NCI-H510A treated with DMSO at 0.1 percent for 48 hours (cell line): Measurements from ENCODE around the gene AGER.
"Not testable (repeated sequence)": the region's sequence is repeated elsewhere in the genome, so short reads cannot be mapped to it uniquely, and the experiment has no call there.

Experiments
- DNase-seq: peaks from one replicate; lab custom pipeline; 2025; lab: John Stamatoyannopoulos, UW

AGER gene

DNA sequence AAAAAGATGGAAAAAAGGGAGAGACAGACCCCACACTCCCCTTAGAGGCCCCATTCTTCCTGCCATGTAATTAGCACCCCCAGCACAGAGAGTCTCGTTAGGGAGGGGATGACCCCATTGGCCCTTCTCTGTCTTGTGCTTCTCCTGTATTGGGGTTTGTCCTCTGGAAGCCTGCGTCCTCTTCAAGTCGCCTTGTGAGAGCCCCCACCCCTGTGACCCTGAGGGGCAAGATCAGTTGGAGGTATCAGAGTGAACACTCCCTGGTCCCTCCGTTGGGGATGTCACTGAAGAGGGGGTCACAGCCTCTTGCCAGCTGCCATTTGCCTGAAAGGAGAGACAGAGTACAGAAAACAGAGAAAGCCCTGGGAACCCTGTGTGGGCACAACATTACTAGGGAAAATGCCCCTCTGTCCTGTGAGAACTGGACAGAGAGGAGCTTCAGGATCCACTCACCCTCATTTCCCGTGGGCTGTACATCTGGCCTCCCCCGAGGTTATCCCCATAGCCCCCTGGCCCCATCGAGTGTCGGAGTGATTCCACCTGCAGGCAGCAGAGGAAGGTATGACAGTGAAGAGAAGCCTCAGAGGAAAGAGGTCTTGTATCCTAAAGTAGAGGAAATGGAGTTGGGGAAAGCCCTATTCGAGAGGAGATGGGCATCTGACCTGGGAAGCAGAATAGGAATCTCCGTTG is 2.2 kb upstream of the AGER start:
- not testable (repeated sequence) for DNase-seq

DNA sequence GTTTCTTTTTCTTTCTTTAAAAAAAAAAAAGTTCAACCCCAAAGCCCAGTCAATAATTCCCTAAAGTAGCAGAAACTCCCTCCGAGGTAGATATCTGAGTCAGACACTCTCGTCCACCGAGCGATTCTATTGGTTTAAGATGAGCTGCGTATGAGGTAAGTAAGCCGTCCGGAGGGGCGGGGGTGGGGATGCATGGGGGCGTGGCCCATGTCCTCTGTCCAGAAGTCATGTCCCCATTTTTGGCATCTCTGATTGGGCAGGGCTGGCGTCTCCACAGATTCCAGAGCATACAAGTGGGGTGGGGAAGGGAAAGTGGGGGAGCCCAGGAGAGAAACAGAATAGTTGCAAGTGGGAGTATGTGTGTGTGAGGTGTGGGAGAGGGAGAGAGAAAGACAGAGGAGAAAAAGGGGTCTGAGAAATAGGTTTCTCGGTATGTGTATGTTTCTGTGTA is 1.7 kb upstream of the AGER start:
- DNase-seq: peak; percentile 40

DNA sequence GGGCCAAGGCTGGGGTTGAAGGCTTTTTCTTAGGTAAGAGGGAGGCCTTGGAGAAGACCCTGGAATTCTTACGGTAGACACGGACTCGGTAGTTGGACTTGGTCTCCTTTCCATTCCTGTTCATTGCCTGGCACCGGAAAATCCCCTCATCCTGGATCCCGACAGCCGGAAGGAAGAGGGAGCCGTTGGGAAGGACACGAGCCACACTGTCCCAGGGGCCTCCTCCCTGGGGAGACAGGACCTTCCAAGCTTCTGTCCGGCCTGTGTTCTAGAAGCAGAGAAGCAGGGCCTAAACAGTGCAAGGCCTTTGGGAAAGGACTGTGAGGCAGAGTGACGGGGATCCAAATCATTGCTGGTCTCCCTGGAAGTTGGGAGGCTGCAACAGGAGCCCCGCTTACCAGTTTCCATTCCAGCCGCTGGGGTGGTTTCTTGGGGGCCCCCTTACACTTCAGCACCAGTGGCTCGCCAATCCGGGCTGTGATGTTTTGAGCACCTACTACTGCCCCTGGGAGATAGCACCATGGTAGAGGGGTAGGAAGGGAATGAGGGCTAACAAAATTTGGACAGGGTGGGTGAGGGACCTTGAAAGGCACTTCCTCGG is 470 bp downstream of the AGER start:
- DNase-seq: no peak

DNA sequence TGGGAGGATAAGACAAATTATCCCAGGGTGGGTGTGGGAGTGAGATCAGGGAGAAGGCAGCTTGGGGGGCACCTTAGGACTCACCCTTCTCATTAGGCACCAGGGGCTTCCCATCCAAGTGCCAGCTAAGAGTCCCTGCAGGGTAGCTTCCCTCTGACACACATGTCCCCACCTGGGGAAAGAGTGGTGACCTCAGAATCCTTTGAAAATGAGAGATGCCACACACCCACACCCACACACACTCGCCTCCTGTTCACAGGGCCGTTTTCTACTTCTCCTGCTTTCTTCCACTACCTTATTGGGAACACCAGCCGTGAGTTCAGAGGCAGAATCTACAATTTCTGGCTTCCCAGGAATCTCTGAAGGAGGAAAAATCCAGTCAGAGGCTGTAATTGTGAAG is 1.0 kb downstream of the AGER start:
- DNase-seq: no peak

DNA sequence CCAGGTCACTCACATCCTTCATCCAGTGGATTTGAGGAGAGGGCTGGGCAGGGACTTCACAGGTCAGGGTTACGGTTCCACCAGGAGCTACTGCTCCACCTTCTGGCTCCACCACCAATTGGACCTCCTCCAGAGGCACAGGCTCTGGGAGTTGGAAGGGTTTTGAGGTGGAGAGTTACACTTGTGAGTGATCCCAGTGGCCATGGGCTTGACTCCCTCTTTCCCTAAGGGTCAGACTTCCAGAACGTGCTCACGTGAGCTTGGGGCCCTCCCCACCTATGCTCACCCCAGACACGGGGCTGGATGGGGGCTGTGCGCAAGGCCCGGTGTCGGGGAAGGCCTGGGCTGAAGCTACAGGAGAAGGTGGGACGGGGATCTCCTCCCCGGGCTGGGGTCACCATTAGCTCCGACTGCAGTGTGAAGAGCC is 1.5 kb downstream of the AGER start:
- DNase-seq: no peak

DNA sequence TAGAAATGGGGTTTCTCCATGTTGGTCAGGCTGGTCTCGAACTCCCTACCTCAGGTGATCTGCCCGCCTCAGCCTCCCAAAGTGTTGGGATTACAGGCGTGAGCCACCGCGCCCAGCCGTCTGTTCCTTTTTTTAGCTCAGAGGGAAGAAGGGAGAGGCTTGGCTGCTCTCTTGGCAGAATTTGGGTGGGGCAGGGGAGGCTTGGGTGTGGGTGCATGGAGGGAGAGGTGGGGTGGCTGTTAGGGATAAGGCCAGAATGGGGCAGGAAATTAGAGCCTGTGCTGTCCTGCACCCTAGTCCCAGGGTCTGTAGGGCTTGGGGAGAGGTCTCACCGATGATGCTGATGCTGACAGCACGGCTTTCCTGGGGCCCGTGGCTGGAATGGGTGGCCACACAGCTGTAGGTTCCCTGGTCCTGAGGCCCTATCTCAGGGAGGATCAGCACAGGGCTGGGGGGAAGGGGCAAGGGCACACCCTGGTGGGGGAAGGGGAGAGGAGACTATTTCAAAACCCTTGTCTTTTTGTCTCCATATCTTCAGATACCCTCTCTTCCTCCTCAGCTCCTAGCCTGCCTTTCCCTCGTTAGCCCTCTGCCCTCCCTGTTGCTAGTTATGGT is 2.0 kb downstream of the AGER start:
- no peak for DNase-seq

DNA sequence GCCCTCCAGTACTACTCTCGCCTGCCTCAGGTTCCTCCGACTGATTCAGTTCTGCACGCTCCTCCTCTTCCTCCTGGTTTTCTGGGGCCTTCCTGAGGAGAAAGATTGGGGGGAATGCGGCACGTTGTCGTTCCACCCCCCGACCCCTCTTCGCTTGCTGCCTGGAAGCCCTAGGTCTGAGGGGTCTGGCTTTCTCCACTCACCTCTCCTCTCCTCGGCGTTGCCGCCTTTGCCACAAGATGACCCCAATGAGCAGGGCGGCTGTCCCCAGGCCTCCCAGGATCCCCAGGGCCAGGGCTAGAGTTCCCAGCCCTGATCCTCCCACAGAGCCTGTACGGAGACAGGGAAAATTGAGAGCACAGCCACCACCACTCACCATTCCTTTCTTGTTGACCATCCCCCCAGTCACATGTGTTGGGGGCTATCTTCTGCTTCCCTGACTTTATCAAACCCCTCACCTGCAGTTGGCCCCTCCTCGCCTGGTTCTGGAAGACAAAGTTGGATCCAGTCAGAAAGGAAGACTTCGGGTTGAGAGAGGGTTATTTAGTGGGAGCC is 2.8 kb downstream of the AGER start:
- DNase-seq: no peak

DNA sequence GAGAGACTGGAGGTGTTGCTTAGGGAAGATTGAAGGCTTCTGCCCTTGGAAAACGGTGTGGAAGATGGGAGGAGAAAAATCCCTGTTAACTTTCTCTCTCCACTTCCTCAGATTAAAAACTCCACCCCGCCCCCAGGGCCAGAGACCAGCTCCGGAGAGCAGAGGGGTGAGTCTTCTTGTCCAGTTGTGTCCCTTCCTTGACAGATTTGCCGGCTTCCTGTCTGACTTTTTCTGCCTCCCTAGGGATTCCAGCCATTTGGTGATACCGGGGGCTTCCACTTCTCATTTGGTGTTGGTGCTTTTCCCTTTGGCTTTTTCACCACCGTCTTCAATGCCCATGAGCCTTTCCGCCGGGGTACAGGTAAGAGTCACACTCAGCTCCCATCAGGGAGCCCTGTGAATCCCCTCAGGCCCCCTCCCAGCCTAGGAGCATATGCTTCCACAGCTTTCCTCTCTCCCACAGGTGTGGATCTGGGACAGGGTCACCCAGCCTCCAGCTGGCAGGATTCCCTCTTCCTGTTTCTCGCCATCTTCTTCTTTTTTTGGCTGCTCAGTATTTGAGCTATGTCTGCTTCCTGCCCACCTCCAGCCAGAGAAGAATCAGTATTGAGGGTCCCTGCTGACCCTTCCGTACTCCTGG is 4.2 kb downstream of the AGER start:
- DNase-seq: no peak

DNA sequence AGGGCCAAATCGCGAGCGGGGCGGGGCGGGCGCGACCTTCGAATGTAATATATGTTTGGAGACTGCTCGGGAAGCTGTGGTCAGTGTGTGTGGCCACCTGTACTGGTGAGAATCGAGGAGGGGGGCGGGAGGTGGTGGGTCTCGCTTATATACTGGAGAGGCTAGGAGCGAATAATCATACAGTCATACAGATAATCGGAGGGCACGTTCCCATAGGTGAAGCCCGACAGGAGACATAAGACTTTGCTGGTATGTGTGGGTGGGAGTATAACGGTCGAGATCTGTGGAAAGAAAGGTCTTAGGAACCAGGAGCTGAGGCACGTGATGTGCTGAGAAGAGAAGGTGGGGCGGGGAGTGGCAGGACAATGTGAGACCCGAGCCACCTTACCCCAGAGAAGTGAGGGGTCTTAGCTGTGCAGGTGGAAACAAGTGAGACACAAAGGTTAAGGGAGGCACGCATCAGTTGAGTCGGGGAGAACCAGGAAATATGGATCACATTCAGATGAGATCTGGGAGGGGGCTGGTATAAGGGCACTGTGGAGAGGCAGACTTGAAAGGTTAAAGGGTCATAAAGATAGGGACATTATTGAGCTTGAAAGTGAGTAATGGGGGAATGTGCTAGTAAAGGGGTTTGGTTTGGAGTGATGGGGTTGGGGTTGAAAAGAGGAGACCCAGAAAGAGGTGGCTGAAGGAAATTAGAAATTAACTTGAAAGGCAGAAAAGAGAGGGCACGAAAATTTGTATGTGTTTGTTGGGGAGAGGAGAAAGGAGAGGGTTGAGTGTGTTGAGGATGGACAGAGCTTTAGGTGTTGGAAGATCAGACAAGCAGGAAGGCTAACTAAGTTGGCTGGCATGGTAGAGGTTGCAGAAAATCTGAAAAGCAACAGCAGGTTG is 5.3 kb downstream of the AGER start:
- DNase-seq: peak; percentile 22

DNA sequence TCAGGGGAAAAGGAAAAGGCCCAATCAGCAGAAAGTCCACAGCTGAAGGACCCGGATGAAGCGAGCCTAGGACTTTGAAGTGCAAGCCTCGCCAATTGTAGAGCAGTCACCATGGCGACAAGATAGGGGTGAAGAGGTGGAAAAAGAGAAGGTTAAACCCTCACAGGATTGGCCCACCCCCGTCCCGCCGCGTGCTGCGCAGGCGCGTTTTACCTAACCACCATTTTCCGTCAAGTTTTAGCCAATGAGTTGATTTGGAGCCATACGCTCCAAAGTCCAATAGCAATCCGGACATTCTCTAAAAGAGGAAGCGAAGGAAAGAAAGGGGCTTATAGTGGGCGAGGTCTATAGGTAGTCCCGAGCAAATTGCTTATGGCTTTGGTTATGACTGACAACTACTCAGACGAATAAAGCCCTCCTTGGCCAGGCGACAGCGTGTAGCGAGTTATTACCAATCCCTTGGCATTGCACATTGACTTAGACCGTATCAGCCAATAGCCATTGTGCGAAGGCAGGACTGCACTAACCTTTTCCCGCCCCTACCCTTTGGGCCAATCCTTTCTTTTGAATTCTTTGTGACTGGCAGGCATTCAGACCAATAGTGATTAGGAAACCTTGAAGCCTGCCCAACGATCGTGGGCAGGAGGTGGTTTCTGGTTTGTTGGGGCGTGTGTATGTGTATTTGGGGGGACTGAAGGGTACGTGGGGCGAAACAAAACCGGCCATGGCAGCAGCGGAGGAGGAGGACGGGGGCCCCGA is 6.1 kb downstream of the AGER start, which contains the start of gene RNF5:
TSS of gene RNF5 (plus strand) at position 618 of the 759 bp plus-strand sequence. CDS start at position 725, 107 bp downstream.
- DNase-seq: peak; percentile 100

DNA sequence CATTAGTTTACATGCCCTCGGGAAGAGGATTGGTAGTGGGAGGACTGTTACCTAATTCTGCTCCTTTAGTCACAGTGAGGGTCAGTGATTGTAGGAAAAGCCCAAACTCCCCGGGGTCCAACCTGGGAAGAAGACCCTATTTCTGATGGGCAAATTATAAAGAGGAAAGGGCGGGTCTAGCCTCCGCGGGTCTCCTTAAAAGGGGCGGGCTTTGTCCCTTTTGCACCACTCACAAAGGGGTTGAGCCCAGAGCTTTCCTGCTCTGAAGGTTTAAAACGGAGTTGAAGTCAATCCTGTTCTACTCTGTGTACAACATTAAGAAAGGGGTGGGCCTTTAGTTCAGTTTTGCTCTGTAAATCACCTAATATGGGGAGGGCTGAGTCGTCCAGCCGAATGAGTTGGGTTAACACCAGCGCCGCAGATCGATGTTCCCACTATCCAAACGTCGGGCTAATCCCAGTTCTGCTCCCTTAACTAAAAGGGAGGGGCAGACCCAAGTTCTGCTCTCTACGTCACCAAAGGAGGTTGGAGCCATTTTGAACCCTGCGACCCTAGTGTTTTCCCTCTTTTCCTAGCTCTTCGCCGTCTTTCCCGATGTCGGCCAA is 6.8 kb downstream of the AGER start:
- peak; percentile 97 for DNase-seq

DNA sequence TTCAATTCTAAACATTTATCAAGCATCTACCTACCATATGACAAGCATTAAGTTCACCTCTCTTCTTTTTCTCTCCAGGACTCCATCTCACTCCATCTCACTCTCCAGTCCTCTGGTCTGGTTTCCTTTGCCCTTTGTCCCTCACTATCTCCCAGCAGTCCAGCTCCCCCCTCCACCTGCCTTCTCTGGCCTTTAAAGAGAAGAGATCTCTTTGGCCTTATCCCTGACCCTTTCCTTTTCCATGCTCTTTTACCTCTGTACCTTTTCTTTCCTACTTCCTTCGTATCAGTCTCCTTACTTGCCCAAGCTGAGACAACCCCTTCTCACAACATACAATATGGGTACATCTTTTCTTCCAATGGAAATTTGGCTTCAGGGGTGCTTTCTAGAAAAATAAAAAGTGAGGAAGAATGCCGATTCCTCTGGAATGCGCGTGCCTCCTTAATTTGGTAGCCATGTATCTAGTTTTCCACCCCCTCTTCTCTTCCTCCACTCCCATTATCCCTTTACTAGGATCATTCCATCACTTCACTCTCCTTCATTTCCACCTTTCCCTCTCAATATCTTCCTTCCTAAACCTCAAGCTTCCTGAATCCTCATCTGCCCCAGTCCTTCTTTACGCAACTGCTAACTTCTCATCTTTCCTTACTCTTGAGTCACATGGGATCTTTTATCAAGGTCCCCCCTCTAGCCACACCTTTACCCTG is 7.4 kb downstream of the AGER start:
- DNase-seq: peak; percentile 96

DNA sequence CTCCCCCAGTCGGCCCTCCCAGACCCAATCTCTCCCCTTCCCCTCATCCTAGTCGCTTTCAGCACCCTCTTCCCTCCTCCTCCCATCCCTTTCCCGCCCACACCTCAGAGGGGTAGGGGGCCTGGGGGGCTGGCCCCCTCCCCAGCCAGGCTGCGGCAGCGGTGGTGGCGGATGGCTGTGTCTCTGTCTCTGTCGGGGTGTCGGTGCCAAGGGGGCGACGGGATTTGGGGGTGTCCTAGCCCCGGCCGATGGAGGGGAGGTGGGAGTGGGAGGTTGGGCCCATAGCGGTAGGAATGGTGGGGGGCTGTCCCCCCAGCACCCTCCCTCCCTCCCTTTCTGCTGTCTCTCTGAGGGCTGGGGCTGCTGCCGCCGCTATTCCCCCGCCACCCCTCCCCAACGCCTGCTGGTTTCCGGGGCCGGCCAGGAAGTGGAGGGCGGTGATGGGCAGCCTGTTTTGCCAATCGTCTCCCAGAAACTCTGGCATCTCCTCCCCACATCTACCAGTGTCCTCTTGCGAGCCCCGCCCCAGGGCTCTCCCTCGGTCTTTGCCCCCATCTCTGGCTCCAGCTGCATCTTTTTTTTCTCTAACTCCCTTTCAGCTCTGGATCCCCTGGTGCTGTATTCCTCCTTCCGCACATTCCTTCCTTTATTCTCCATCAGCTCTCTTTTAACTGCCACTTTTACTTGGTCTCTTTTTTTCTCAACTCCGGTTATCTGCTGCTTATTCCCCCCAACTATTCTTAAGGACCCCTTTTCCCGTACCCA is 8.2 kb downstream of the AGER start, which contains the start of gene AGPAT1:
TSS of gene AGPAT1 (minus strand) at position 374 of the 765 bp plus-strand sequence. CDS start 4,588 bp downstream, outside the sequence.
- DNase-seq: peak; percentile 99

DNA sequence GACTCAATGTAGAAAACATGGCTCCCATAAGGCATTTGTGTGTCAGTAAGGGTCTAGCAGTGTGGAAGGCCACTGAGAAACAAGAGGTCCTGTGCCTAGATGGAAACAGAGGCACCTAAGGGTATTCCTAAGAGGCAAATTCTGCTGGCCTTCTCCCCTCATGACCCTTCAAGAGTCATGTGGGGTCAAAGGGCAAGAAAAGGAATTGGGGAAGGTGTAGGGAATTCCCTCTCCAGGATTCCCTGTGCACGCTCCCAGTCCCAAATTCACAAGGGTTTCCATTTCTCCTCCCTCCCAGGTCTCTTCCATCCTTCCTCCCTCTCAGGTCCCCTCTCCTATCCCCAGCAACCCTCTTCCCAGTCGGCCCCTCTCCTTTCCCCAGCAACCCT is 8.7 kb downstream of the AGER start:
- DNase-seq: no peak

DNA sequence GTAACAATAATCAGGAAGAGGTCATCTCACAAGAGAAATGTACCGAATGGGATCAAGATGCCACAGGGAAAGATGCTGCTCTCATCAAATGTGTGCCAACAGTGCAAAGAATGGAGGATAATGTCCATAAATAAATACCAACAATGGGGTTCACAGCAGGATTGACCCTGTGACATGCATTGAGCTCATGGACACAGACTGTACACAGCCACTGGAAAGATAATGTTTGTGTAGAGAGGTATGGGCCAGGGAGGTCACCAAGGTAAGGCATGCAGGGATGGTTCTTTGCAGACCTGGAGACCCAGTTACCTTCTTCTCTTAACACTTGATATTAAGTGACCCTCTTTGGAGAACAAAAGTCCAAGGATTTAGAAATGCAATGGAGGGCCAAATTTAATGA is 9.6 kb downstream of the AGER start:
- DNase-seq: no peak

DNA sequence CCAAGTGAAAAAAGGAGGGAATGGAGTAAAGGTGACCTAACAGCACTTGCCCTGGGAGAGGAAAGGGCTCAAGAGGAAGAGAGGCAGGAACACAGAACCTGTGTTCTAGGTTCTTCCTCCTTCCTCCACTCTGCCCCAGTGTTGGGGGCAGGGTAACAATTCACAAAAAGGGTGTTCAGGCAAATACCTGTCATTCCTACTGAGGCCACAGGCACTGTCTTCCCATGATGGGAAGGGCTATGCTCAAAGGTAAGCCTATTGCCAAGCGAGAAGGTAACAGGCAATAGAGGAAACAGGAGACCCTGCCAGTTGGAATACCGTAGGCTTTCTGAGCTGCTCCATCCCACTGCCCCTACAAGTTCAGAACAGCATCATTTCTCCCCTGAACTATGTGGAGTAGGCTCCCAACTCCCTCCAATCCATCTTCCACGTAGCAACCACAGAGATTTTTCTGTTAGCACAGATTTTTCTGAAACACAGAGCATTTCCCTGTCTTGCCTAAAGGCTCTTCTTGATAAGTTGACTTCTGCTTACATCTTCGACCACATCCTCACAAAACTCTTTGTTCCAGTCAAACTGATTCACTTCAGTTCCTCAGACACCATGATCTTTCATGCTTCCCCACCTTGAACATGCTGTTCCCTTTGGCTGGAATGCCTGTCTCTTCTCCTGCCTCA is 10.9 kb downstream of the AGER start:
- DNase-seq: no peak

DNA sequence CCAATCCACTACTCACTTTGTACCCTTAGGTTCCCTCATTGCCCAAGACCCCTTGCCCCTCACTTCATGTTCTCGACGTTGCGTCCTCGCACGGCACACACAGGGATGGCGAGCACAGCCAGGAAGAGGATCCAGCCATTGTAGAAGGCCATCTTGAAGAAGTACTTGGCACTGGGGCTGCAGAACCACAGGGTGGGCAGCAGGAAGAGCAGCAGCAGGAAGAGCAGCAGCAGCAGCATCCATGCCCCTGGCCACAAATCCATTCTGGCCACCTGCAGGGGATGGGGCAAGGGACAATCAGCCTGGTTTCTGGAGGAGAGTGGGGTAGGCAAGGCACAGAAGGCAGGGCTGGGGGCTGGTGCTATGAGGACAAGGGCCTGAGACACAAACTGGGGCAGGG is 12.8 kb downstream of the AGER start:
- DNase-seq: no peak

DNA sequence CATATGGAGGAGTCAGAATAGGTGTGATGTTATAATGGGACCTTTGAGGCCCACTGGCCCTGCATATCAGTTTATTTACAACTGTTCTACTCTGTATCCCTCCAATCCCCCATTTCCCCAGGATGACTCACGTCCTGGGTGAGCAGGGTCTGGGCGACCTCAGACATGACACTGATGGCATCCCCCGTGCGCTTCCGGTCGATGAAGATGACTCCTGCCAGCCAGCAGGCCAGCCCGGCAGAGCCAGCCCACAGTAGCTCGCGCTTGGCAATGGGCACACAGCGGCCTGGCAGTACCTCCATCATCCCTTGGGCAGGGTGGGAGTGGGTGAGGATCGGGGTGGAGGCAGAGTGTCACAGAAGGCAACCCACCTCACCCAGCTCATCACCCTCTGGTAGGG is 13.8 kb downstream of the AGER start:
- no peak for DNase-seq
